Mesodermal cell (in vitro differentiated cells): ENCODE data around the gene CRABP2.

Source experiments
- H3K27ac ChIP-seq: 2 replicates; pipeline ENCODE4 v1.7.0; 2013; ENCODE audit warnings: mild to moderate bottlenecking, low read depth, low read length, moderate library complexity; ENCODE audit not compliant: severe bottlenecking
- H3K36me3 ChIP-seq: 2 replicates; pipeline ENCODE4 v1.7.1; 2013; ENCODE audit warnings: mild to moderate bottlenecking, low read length, moderate library complexity; ENCODE audit not compliant: control insufficient read depth, insufficient read depth
- H3K4me1 ChIP-seq: one replicate; pipeline ENCODE4 v1.7.1; 2013; ENCODE audit warnings: mild to moderate bottlenecking, low read length; ENCODE audit not compliant: insufficient read depth, control insufficient read depth, poor library complexity, severe bottlenecking
- H3K4me3 ChIP-seq: 2 replicates; pipeline ENCODE4 v1.7.0; 2013; ENCODE audit warnings: low read length, control low read depth, mild to moderate bottlenecking; ENCODE audit not compliant: insufficient read depth, poor library complexity, severe bottlenecking; ENCODE audit errors: extremely low read depth
- H3K9me3 ChIP-seq: 2 replicates; pipeline ENCODE4 v1.7.1; 2013; ENCODE audit warnings: mild to moderate bottlenecking, low read length, moderate library complexity; ENCODE audit not compliant: control insufficient read depth
- WGBS, 2 experiments: methylation state at CpG; one replicate each; pipeline ENCODE4 v1.1.5; 2013; ENCODE audit warnings: missing lambda C conversion rate in 2 of 2; ENCODE audit not compliant: insufficient coverage in 2 of 2; 5-methylcytosine and 5-hydroxymethylcytosine counted together

CRABP2 gene

GRCh38 chr1:156666862-156667609, 38.3 kb downstream of the CRABP2 start:
- WGBS, 2 experiments, result 87 to 95% methylated on average over 7 to 8 of the region's 9 CpGs
- Histone ChIP-seq H3K36me3 (peaks cover 16% of the 10 kb centered on the region), H3K4me1 (peaks cover 88% of the 10 kb centered on the region), H3K4me3 (no peak overlapping the region), H3K27ac (peak overlapping the region; percentile 90), H3K9me3 (no peaks in the 10 kb centered on the region)

- H3K4me1 ChIP-seq, result peaks cover 88% of the 10 kb centered on the region
- 56 to 69% methylated on average over 2 of the region's 3 CpGs for WGBS, 2 experiments
- no peaks in the 10 kb centered on the region for H3K9me3 ChIP-seq
- H3K27ac ChIP-seq, result peak overlapping the region; percentile 97
- peaks cover 3% of the 10 kb centered on the region for H3K36me3 ChIP-seq
- H3K4me3 ChIP-seq, result no peak overlapping the region
These were observed 39.8 kb downstream of the CRABP2 start for GRCh38 chr1:156665539-156665938.

DNA sequence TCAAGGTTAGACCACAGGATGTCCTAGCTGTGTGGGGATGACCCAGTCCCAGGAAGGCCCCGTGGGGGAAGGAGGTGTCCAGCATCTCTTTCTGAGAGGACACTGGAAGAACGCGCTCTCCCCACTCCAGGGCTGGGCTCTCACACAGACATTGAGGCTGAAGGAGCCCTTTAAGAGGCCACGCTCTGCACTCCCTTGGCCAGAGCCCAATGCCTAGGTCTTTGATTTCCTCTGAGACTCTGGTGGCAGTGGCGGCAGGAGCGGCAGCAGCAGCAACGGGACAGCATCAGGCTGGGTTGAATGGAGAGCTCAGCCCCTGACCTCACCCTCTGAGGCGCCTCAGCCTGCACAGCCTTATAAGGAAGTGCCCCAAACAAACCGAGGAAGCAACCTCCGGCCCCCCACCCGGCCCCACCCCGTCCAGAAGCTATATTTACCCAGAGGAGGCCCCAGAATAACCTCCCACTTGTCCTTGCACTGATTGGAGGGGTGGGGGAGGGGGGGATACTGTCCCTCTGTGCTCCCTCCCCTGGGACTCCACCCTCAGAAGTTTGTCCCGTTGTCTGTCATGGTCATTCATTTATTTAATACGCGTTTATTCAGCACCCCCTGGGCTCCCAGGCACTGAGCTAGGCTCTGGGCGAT, 40.5 kb downstream of the CRABP2 start:
- peak overlapping the region; percentile 97 for H3K27ac ChIP-seq
- WGBS, 2 experiments, result 32 to 34% methylated on average over 12 of the region's 16 CpGs
- H3K9me3 ChIP-seq, result no peaks in the 10 kb centered on the region
- H3K4me1 ChIP-seq, result peaks cover 86% of the 10 kb centered on the region
- H3K4me3 ChIP-seq, result no peak overlapping the region
- H3K36me3 ChIP-seq, result no peaks in the 10 kb centered on the region

DNA sequence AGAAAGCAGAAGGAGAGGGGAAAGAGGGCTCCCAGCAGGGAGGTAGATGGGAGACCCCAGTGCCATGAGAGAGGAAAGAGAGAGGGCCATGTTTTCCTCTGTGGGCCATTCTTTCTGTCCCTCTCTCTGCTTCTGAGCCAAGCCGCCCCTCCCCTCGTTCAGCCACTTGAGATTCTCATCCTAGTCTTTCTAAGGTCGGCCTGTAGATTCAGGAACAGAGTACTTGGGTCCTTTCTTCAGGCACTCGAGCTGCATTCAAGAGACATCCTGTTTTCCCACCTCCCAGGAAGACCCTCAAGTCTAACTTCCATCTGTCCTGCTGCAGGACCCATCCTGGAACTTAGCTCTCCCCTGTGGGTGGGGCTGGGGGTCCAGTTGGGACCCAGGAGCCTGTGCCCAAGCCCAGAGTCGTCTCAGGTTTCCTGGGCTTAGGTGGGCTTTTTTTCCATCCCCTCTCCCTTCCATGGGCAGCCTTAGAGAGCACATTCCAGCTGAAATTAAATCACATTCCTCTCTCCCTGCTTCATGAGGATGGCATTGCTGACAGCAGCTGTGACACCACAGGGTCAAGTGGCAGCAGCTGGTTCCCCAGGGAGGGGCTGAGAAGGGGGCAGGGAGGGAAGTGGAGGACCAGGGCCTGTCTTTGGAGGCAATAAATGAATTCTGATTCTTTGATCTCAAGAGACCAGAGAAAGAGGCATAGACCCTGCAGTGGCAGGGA, 41.2 kb downstream of the CRABP2 start:
- WGBS, 2 experiments, result 11 to 28% methylated on average over 3 to 5 of the region's 5 CpGs

DNA sequence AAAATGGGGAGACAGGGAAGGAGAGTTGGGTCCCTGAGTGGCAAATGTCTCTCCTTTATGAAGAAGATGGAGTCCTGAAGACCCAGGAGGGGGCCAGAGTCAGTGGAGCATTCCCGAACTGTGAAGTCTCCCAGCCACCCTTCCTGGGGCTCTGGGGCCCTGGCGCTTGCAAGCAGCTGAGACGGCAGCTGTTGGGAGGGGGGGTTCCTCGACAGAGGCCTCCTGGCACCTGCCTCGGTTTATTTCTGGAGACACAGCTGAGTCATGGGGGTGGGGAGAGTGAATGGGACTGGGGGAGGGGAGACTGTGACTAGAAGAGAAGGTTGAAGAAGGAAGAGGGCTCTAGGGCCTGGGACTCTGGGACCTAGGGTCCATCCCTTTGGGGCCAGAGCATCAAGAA, 42.2 kb downstream of the CRABP2 start:
- Histone ChIP-seq H3K27ac (peak overlapping the region; percentile 97), H3K4me1 (peaks cover 78% of the 10 kb centered on the region), H3K4me3 (peak overlapping the region; percentile 8), H3K36me3 (no peaks in the 10 kb centered on the region), H3K9me3 (no peaks in the 10 kb centered on the region)
- 18 to 24% methylated on average over 5 of the region's 5 CpGs for WGBS, 2 experiments

More for the DNA sequence above, 41.2 kb downstream of the CRABP2 start:
- Histone ChIP-seq H3K27ac (peak overlapping the region; percentile 97), H3K9me3 (no peaks in the 10 kb centered on the region), H3K36me3 (no peaks in the 10 kb centered on the region), H3K4me3 (no peak overlapping the region), H3K4me1 (peaks cover 86% of the 10 kb centered on the region)

- peak overlapping the region; percentile 97 for H3K27ac ChIP-seq
- no peak overlapping the region for H3K4me3 ChIP-seq
- peaks cover 74% of the 10 kb centered on the region for H3K4me1 ChIP-seq
- no peaks in the 10 kb centered on the region for H3K36me3 ChIP-seq
- 92 to 93% methylated on average over 5 of the region's 5 CpGs for whole genome bisulfite sequencing, 2 experiments
- H3K9me3 ChIP-seq, result no peaks in the 10 kb centered on the region
These were observed 42.7 kb downstream of the CRABP2 start for GRCh38 chr1:156662800-156663055.

GRCh38 chr1:156662005-156662799, 43.2 kb downstream of the CRABP2 start:
- peaks cover 74% of the 10 kb centered on the region for H3K4me1 ChIP-seq
- no peaks in the 10 kb centered on the region for H3K9me3 ChIP-seq
- no peaks in the 10 kb centered on the region for H3K36me3 ChIP-seq
- no peak overlapping the region for H3K4me3 ChIP-seq
- WGBS, 2 experiments, result 42 to 48% methylated on average over 12 of the region's 12 CpGs
- peak overlapping the region; percentile 97 for H3K27ac ChIP-seq

DNA sequence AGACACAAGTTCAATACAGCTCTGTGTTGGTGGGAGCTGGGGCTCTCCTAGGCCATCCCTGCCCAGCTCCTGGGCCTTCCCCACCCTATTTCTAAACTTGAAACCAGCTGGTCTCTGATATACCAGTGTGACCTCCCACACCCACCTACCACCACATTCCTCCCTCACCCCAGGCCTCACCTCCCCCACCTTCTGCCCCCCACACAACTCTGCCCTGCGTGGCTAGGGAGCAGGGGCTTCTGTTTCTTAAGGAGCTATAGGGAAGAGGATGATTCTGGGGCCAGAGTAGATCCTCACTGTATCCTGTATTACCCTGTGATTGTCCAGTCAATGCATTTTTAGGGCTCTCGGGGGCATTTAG, 44.7 kb downstream of the CRABP2 start:
- H3K27ac ChIP-seq, result peak overlapping the region; percentile 97
- H3K4me3 ChIP-seq, result peak overlapping the region; percentile 21
- 100% methylated on average over 1 of the region's 2 CpGs; no CpG with 5 or more reads in 1 of the 2 experiments for WGBS, 2 experiments
- H3K4me1 ChIP-seq, result peaks cover 74% of the 10 kb centered on the region
- no peaks in the 10 kb centered on the region for H3K36me3 ChIP-seq
- no peaks in the 10 kb centered on the region for H3K9me3 ChIP-seq

GRCh38 chr1:156659988-156660751, 45.2 kb downstream of the CRABP2 start:
- H3K9me3 ChIP-seq, result no peaks in the 10 kb centered on the region
- 25 to 28% methylated on average over 23 to 27 of the region's 38 CpGs for WGBS, 2 experiments
- H3K36me3 ChIP-seq, result no peaks in the 10 kb centered on the region
- H3K27ac ChIP-seq, result peak overlapping the region; percentile 97
- peaks cover 68% of the 10 kb centered on the region for H3K4me1 ChIP-seq
- H3K4me3 ChIP-seq, result peak overlapping the region; percentile 21

DNA sequence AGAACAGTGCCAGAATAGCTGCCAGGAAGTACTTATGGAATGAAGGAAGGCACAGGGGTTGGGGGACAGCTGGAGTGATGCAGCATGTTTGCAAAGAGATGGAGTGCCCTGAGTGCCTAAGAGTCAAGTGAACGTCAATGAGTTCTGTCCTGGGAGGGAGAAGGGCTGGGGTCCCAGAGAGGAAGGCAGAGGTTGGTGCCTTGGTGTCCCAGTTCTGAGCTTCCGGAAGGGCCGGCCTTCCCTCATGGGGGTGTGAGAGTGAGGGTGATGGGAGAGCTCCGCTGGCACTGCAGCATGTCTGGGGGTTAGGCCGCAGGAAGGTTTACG, 45.8 kb downstream of the CRABP2 start:
- Histone ChIP-seq H3K9me3 (no peaks in the 10 kb centered on the region), H3K36me3 (no peaks in the 10 kb centered on the region), H3K4me3 (no peak overlapping the region), H3K27ac (no peak overlapping the region), H3K4me1 (peaks cover 64% of the 10 kb centered on the region)
- 31 to 45% methylated on average over 5 to 6 of the region's 6 CpGs for whole genome bisulfite sequencing, 2 experiments
